ENCODE results near the gene CPZ.

DNA sequence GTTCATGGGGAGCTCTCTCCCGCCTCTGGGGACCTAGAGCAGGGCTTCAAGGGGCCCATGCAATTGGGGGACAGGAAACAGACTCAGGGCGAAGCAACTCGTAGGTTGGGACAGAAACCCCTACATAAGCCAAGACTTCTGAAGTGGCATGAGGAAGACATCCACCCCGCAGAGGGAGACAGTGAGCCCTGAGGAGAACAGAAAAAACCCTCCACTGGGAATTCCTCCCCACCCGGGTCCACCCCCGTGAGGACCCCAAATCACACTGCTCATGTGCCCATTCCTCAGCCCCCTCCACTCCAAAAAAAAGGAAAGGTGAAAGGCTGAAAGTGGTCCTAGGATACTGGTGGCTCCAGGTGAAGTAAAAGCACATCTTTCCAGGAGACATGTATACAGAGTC lies 74.0 kb downstream of the CPZ start:
- TF ChIP-seq SUZ12 (IDR thresholded peaks at IDR 0.05): no peak
- no peak for TF ChIP-seq ZNF384 (IDR thresholded peaks at IDR 0.05)
- TF ChIP-seq FOXM1 (IDR thresholded peaks at IDR 0.05; ENCODE audit: borderline replicate concordance): no peak
- TF ChIP-seq LEF1 (IDR thresholded peaks at IDR 0.05; ENCODE audit: borderline replicate concordance): no peak
- TF ChIP-seq, protein P1, sequence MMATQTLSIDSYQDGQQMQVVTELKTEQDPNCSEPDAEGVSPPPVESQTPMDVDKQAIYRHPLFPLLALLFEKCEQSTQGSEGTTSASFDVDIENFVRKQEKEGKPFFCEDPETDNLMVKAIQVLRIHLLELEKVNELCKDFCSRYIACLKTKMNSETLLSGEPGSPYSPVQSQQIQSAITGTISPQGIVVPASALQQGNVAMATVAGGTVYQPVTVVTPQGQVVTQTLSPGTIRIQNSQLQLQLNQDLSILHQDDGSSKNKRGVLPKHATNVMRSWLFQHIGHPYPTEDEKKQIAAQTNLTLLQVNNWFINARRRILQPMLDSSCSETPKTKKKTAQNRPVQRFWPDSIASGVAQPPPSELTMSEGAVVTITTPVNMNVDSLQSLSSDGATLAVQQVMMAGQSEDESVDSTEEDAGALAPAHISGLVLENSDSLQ (IDR thresholded peaks at IDR 0.05): no peak
- no peak for TF ChIP-seq NFRKB (IDR thresholded peaks at IDR 0.05)
- no peak for TF ChIP-seq L3MBTL2 (conservative IDR thresholded peaks at IDR 0.05)
